Inferior parietal cortex (tissue), 1 donor: ENCODE measurements around the gene CPA5.
"Not testable (repeated sequence)": the region's sequence is repeated elsewhere in the genome, so short reads cannot be mapped to it uniquely, and the experiment has no call there.

Experiments
- DNase-seq: peaks from one replicate; pipeline ENCODE4 v3.0.0-alpha.2; 2016; ENCODE audit errors: extremely low spot score

The CPA5 gene

GRCh38 chr7:130358471-130358870 is 13.9 kb downstream of the CPA5 start:
- no peak for DNase-seq

GRCh38 chr7:130359276-130359857 is 14.8 kb downstream of the CPA5 start:
- no peak for DNase-seq

- no peak for DNase-seq
Measured at GRCh38 chr7:130360518-130360917, 15.9 kb downstream of the CPA5 start.

DNA sequence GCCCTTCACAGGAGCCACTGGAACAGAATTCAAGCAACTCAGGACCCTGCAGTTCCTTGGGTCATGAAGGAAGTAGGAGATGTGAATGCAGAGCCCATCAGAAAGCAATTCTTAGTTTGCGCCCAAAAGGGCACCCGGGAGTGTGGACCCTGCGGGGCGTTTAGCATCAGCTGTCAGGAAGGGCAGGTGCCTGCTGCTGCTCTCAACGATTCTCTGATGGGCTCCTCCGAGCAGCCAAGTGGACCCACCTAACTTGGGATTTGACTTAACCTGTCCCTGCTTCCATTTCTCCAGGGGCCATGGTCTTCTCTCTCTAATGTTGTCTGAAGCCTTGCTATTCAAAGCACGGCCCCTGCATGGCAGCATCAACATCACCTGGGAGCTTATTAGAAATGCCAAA is 17.1 kb downstream of the CPA5 start:
- DNase-seq, result no peak

- DNase-seq, result no peak
Measured at GRCh38 chr7:130362251-130362816, 17.7 kb downstream of the CPA5 start.

GRCh38 chr7:130363026-130363847 is 18.6 kb downstream of the CPA5 start:
- no peak for DNase-seq

- DNase-seq, result no peak
Measured at GRCh38 chr7:130364451-130364850, 19.8 kb downstream of the CPA5 start.

- DNase-seq, result no peak
Measured at GRCh38 chr7:130365088-130365487, 20.5 kb downstream of the CPA5 start.

DNA sequence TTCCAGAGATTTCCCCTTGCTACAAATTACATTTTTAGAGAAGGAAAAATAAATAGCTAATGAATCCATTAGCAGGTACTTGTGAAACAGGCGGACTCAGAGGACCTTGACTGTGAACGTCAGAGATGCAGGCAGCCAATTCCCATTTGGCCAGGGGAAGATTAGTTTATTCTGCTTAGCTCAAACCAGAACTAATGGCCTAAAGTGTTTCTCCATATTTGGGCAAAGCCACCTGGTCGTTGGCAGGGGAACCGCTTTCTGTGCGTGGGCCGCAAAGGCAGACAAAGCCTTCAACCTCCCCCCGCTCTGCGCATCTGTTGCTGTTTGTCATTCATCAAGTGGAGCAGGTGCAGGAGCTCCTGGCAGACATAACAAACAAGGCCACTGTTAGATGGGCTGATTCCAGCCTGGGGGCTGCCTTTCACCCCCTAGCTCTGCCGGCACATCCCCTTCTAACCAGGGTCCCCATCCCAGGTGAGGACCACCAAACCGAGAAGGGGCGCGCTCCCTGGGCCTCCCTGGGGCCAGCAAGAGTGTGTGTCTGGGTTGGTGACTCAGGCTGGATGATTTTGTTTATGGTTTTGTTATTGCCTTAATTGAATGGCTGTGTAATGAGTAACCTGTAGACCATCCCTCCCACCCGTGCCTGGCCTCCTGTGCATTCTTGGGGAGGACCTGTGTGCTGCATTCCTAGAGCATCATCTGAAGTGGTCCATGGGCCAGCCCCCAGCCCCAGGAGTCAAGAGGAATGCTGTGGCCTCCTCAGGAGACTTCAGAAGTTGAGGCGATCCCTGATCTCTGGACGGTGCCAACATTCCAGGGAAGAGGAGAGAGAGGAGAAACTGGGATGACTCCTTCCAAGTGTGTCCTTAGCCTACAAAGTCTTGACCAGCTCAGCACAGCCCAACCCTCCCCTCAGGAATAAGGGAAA is 21.2 kb downstream of the CPA5 start:
- DNase-seq, result no peak

GRCh38 chr7:130366564-130366963 is 21.9 kb downstream of the CPA5 start:
- DNase-seq, result no peak

- no peak for DNase-seq
Measured at GRCh38 chr7:130367088-130367755, 22.6 kb downstream of the CPA5 start.

GRCh38 chr7:130367836-130368746 is 23.5 kb downstream of the CPA5 start:
- no peak for DNase-seq

- no peak for DNase-seq
Measured at GRCh38 chr7:130369110-130369711, 24.6 kb downstream of the CPA5 start.

- no peak for DNase-seq
Measured at GRCh38 chr7:130369831-130370550, 25.4 kb downstream of the CPA5 start.

DNA sequence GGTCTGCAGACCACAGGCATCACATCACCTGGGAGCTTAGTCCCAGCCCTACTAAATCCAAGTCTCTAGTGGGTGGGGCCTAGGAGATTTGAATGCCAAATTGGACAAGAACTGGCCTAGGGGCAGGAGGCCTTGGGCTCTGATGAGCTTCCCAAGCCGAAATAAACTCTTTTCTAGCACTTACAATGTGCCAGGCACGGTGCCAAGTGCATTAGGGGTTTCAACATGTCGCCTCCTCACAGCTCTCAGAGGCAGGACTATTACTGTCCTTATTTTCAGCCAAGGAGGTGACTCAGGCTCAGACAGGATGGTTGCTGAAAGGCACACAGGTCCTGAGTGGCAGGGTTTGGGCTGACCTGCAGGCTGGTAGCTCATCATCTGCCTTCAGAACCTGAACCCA is 26.4 kb downstream of the CPA5 start:
- no peak for DNase-seq

GRCh38 chr7:130372402-130373165 is 28.0 kb downstream of the CPA5 start:
- DNase-seq, result no peak

- DNase-seq, result no peak
Measured at GRCh38 chr7:130374507-130374906, 29.9 kb downstream of the CPA5 start.

DNA sequence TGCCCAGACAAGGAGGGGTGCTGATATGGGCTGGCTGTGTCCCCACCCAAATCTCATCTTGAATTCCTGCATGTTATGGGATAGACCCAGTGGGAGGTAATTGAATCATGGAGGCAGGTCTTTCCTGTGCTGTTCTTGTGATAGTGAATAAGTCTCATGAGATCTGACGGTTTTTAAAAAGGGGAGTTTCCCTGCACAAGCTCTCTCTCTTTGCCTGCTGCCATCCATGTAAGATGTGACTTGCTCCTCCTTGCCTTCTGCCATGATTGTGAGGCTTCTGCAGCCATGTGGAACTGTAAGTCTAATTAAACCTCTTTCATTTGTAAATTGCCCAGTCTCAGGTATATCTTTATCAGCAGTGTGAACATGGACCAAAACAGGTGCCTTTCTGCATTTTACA is 31.8 kb downstream of the CPA5 start:
- DNase-seq, result not testable (repeated sequence)

DNA sequence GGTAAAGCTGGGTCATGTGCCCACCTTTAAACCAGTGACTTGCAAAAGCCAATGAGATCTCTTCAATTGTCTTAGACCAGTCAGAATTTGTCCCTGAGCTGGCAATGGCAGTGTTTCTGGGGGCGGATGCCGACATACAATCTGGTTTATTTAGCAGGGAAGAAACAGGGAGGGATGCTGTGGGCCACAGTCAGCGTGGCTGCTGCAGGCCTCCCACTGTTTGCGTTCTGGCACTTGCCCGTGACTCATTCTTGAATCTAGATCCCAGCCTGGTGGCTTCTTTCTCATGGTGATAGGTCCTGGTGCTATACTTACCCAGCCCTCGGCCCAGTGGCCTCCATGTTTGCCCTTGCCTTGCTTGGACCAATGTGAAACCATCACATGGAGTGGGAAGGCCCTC is 32.6 kb downstream of the CPA5 start:
- DNase-seq, result no peak
